Natural killer cell (primary cell): ENCODE results near the gene DNAH10. TPM values are rescaled to one million over a fixed set of nuclear protein-coding genes. Genes with fewer than 3 reads are reported as not detected.
A peak's percentile ranks its signal among the peaks of the same experiment; 100 is the strongest.

Experiments used
- ATAC-seq, 3 donors: fragments of 150-1000 bp in 2 of 3; fragments of 200-7000 bp in 1 of 3; cut with Tn5 transposase; 1 replicate in 1 of 3; 2 replicates in 2 of 3; pipeline ENCODE4 v1.10.0; 2021; ENCODE audit warnings: mild to moderate bottlenecking in 2 of 3, moderate library complexity in 2 of 3
- DNase-seq, 2 donors: peaks; one replicate each; pipeline versions ENCODE4 v3.0.0 to v3.0.0-alpha.2; 2013 to 2021; ENCODE audit warnings: mixed read lengths in 1 of 2
- H3K27ac ChIP-seq: one replicate; pipeline ENCODE4 v1.5.1; 2013; ENCODE audit warnings: mild to moderate bottlenecking, low read length
- H3K27me3 ChIP-seq: one replicate; pipeline ENCODE4 v1.6.1; 2013; ENCODE audit warnings: low read length; ENCODE audit not compliant: control insufficient read depth, insufficient read depth
- H3K36me3 ChIP-seq: one replicate; pipeline ENCODE4 v1.6.1; 2013; ENCODE audit warnings: low read length; ENCODE audit not compliant: control insufficient read depth, insufficient read depth
- H3K4me1 ChIP-seq: one replicate; pipeline ENCODE4 v1.6.1; 2013; ENCODE audit warnings: low read length; ENCODE audit not compliant: control insufficient read depth, insufficient read depth
- H3K4me3 ChIP-seq: one replicate; pipeline ENCODE4 v1.5.1; 2013; ENCODE audit warnings: low read length
- H3K9me3 ChIP-seq: one replicate; pipeline ENCODE4 v1.6.1; 2013; ENCODE audit warnings: low read length; ENCODE audit not compliant: control insufficient read depth, insufficient read depth
- H3K27ac Mint-ChIP-seq, 2 donors: one replicate each; pipeline ENCODE4 v1.8.0; 2022; ENCODE audit warnings: mild to moderate bottlenecking in 2 of 2, mixed read lengths in 2 of 2, moderate library complexity in 1 of 2
- H3K27me3 Mint-ChIP-seq, 2 donors: one replicate each; pipeline ENCODE4 v1.8.0; 2022; ENCODE audit warnings: low read depth in 2 of 2, mixed read lengths in 2 of 2
- H3K36me3 Mint-ChIP-seq: one replicate; pipeline ENCODE4 v1.8.0; 2022; ENCODE audit warnings: mixed read lengths
- H3K4me1 Mint-ChIP-seq, 2 donors: one replicate each; pipeline ENCODE4 v1.8.0; 2022; ENCODE audit warnings: mixed read lengths in 2 of 2
- H3K4me3 Mint-ChIP-seq: one replicate; pipeline ENCODE4 v1.8.0; 2022; ENCODE audit warnings: mild to moderate bottlenecking, moderate library complexity, mixed read lengths
- H3K9me3 Mint-ChIP-seq, 2 donors: one replicate each; pipeline ENCODE4 v1.8.0; 2022; ENCODE audit warnings: mixed read lengths in 2 of 2
- WGBS: methylation state at CpG from one replicate; pipeline ENCODE4 v1.1.7; 2013; ENCODE audit warnings: missing lambda C conversion rate; ENCODE audit not compliant: insufficient coverage; 5-methylcytosine and 5-hydroxymethylcytosine counted together
- intact Hi-C: fragments of 100-400 bp; cut with micrococcal nuclease; formaldehyde crosslinking; loops from one replicate; pipeline ENCODE4 v1.14.2; 2022
- total RNA-seq, 4 donors: library from RNA; stranded (reverse); fragments of 120-200 nt in 1 of 4; gene quantifications; one replicate each; pipeline versions ENCODE4 v1.2.3 to v1.2.4, GENCODE V29; 2013 to 2022
- TF ChIP-seq, protein P1 (sequence below): fragments of 200-600 bp; IDR thresholded peaks from one replicate; pipeline ENCODE4 v1.8.0; 2022; ENCODE audit warnings: antibody characterized with exemption

Gene DNAH10
- total RNA-seq, 3 donors from 2014 or later (not counting 1 experiment from before 2014, with no cell fraction given) = 0.43 to 1.7 (median 0.94) TPM

- 92% methylated on average over 5 of the region's 5 CpGs for WGBS
- Mint-ChIP-seq H3K36me3 (peaks cover 15% of the 10 kb centered on the region), H3K27ac (no peak overlapping the region)
Measured at GRCh38 chr12:123943816-123944215, 181.7 kb downstream of the DNAH10 start.

GRCh38 chr12:123944696-123945095 lies 182.6 kb downstream of the DNAH10 start:
- Mint-ChIP-seq H3K4me1 (peaks cover 4 to 30% of the 10 kb centered on the region in 2 donors), H3K9me3 (no peaks in the 10 kb centered on the region), H3K27me3 (no peaks in the 10 kb centered on the region), H3K27ac (no peak overlapping the region), H3K4me3 (no peak overlapping the region), H3K36me3 (peaks cover 15% of the 10 kb centered on the region)
- Histone ChIP-seq H3K27me3 (no peaks in the 10 kb centered on the region), H3K27ac (no peak overlapping the region), H3K4me3 (no peak overlapping the region), H3K9me3 (no peaks in the 10 kb centered on the region), H3K36me3 (peaks cover 17% of the 10 kb centered on the region), H3K4me1 (no peaks in the 10 kb centered on the region)
- WGBS = 89% methylated on average over 10 of the region's 10 CpGs
- ATAC-seq (no peak), DNase-seq (no peak)
- intact Hi-C loops = no loop called here
- TF ChIP-seq, protein P1, sequence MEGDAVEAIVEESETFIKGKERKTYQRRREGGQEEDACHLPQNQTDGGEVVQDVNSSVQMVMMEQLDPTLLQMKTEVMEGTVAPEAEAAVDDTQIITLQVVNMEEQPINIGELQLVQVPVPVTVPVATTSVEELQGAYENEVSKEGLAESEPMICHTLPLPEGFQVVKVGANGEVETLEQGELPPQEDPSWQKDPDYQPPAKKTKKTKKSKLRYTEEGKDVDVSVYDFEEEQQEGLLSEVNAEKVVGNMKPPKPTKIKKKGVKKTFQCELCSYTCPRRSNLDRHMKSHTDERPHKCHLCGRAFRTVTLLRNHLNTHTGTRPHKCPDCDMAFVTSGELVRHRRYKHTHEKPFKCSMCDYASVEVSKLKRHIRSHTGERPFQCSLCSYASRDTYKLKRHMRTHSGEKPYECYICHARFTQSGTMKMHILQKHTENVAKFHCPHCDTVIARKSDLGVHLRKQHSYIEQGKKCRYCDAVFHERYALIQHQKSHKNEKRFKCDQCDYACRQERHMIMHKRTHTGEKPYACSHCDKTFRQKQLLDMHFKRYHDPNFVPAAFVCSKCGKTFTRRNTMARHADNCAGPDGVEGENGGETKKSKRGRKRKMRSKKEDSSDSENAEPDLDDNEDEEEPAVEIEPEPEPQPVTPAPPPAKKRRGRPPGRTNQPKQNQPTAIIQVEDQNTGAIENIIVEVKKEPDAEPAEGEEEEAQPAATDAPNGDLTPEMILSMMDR = no peak

More at GRCh38 chr12:123943816-123944215, 181.7 kb downstream of the DNAH10 start:
- Histone ChIP-seq H3K4me3 (no peak overlapping the region), H3K9me3 (no peaks in the 10 kb centered on the region), H3K4me1 (peaks cover 5% of the 10 kb centered on the region), H3K27me3 (no peaks in the 10 kb centered on the region), H3K36me3 (peaks cover 17% of the 10 kb centered on the region), H3K27ac (no peak overlapping the region)
- DNase-seq = no peak
- no peak for ATAC-seq
- TF ChIP-seq, protein P1 = no peak
- H3K4me3 Mint-ChIP-seq = no peak overlapping the region
- intact Hi-C loops = no loop called here
- no peaks in the 10 kb centered on the region for H3K9me3 Mint-ChIP-seq
- H3K4me1 Mint-ChIP-seq = peaks cover 11 to 30% of the 10 kb centered on the region in 2 donors
- no peaks in the 10 kb centered on the region for H3K27me3 Mint-ChIP-seq

- TF ChIP-seq, protein P1 = no peak
- no peak overlapping the region for H3K4me3 ChIP-seq
- WGBS = 93% methylated on average over 25 of the region's 25 CpGs
- no peaks in the 10 kb centered on the region for H3K4me1 ChIP-seq
- no peaks in the 10 kb centered on the region for H3K9me3 Mint-ChIP-seq
- H3K27ac Mint-ChIP-seq = peak overlapping the region in 1 of 2 donors; percentile 38
- H3K4me1 Mint-ChIP-seq = peaks cover under 1 to 28% of the 10 kb centered on the region in 2 donors
- H3K27ac ChIP-seq = no peak overlapping the region
- peaks cover 15% of the 10 kb centered on the region for H3K36me3 Mint-ChIP-seq
- DNase-seq = no peak
- H3K27me3 ChIP-seq = no peaks in the 10 kb centered on the region
- intact Hi-C loops = no loop called here
- H3K36me3 ChIP-seq = peaks cover 12% of the 10 kb centered on the region
- ATAC-seq = no peak
- H3K9me3 ChIP-seq = no peaks in the 10 kb centered on the region
- no peaks in the 10 kb centered on the region for H3K27me3 Mint-ChIP-seq
- no peak overlapping the region for H3K4me3 Mint-ChIP-seq
Measured at GRCh38 chr12:123945287-123946151, 183.4 kb downstream of the DNAH10 start.
